PC-3 (cell line): ENCODE measurements around the gene USP2. TPM values are rescaled to one million over a fixed set of nuclear protein-coding genes. Genes with fewer than 3 reads are reported as not detected.

ENCODE experiments used
- ATAC-seq: fragments of 200-7000 bp; cut with Tn5 transposase; 2 replicates; pipeline ENCODE4 v1.9.1; 2020; ENCODE audit warnings: mild to moderate bottlenecking, moderate library complexity
- BruUV-seq: library from RNA; stranded (reverse); fragments of 400-500 nt; replicated peaks from 2 replicates; lab custom pipeline; 2021; lab: Mats Ljungman, UMichigan
- CTCF ChIA-PET: fragments of 300-600 bp; sonication (Branson Sonifier 250); formaldehyde crosslinking; loops from one replicate; lab custom pipeline; 2022; ENCODE audit warnings: antibody characterized with exemption; lab: Charles Lee
- POLR2A ChIA-PET: fragments of 300-600 bp; sonication (Branson Sonifier 250); formaldehyde crosslinking; loops from one replicate; lab custom pipeline; 2022; ENCODE audit warnings: antibody characterized with exemption; ENCODE audit not compliant: unreplicated experiment; lab: Charles Lee
- DNase-seq: peaks from one replicate; pipeline ENCODE4 v3.0.0-alpha.2; 2015
- H2AFZ ChIP-seq: fragments of 300-600 bp; sonication (generic); 2 replicates; pipeline ENCODE4 v1.6.0; 2016; ENCODE audit warnings: antibody characterized with exemption, low read length
- H3F3A ChIP-seq: fragments of 300-600 bp; sonication (generic); one replicate; pipeline ENCODE4 v1.6.0; 2017; ENCODE audit warnings: antibody characterized with exemption, low read length, control low read depth, mild to moderate bottlenecking; ENCODE audit not compliant: unreplicated experiment
- H3K27ac ChIP-seq: fragments of 300-600 bp; sonication (generic); 2 replicates; pipeline ENCODE4 v1.5.1; 2016; ENCODE audit warnings: mild to moderate bottlenecking, low read length
- H3K27me3 ChIP-seq: fragments of 300-600 bp; sonication (generic); 2 replicates; pipeline ENCODE4 v1.6.1; 2016; ENCODE audit warnings: low read length, mixed read lengths
- H3K36me3 ChIP-seq: fragments of 300-600 bp; sonication (generic); 2 replicates; pipeline ENCODE4 v1.6.1; 2016; ENCODE audit warnings: low read depth, mixed run types, low read length, mixed read lengths
- H3K4me1 ChIP-seq: fragments of 300-600 bp; sonication (generic); 2 replicates; pipeline ENCODE4 v1.5.1; 2016; ENCODE audit warnings: low read length; ENCODE audit not compliant: insufficient read depth
- H3K4me2 ChIP-seq: fragments of 300-600 bp; sonication (generic); 2 replicates; pipeline ENCODE4 v1.6.0; 2016; ENCODE audit warnings: low read length
- H3K4me3 ChIP-seq: fragments of 300-600 bp; sonication (generic); 2 replicates; pipeline ENCODE4 v1.5.1; 2016; ENCODE audit warnings: mild to moderate bottlenecking, low read length, mixed read lengths
- H3K79me2 ChIP-seq: fragments of 300-600 bp; sonication (generic); 2 replicates; pipeline ENCODE4 v1.6.1; 2017; ENCODE audit warnings: low read length, mixed read lengths
- H3K9ac ChIP-seq: fragments of 300-600 bp; sonication (generic); 2 replicates; pipeline ENCODE4 v1.6.0; 2016; ENCODE audit warnings: mild to moderate bottlenecking, low read length
- H3K9me2 ChIP-seq: fragments of 300-600 bp; sonication (generic); replicated peaks from 2 replicates; pipeline ENCODE4 v1.6.1; 2016; ENCODE audit warnings: mixed run types, low read length, mixed read lengths
- H3K9me3 ChIP-seq: fragments of 300-600 bp; sonication (generic); 2 replicates; pipeline ENCODE4 v1.6.1; 2016; ENCODE audit warnings: low read length, mixed read lengths
- H4K20me1 ChIP-seq: fragments of 300-600 bp; sonication (generic); 2 replicates; pipeline ENCODE4 v1.6.1; 2016; ENCODE audit warnings: low read length, mixed read lengths
- EZH2 ChIP-seq: fragments of 300-600 bp; sonication (generic); IDR thresholded peaks from one replicate; pipeline ENCODE4 v1.6.1; 2017; ENCODE audit warnings: antibody characterized with exemption, mild to moderate bottlenecking, low read length; ENCODE audit not compliant: unreplicated experiment
- EZH2phosphoT487 ChIP-seq: fragments of 300-600 bp; sonication (generic); IDR thresholded peaks from 2 replicates; pipeline ENCODE4 v1.6.1; 2018; ENCODE audit warnings: mild to moderate bottlenecking, antibody characterized with exemption, low read length, borderline replicate concordance
- intact Hi-C: fragments of 100-400 bp; cut with micrococcal nuclease; formaldehyde crosslinking; loops from 2 replicates; pipeline ENCODE4 v1.9.0; 2023
- total RNA-seq: library from RNA; depleted of rRNA; stranded (reverse); fragments of >200 nt; gene quantifications from 2 replicates; pipeline ENCODE4 v1.2.3, GENCODE V29; 2014
- TF ChIP-seq, protein P1 (sequence below): fragments of 300-600 bp; sonication (generic); conservative IDR thresholded peaks from 2 replicates; pipeline ENCODE4 v1.5.1; 2017; ENCODE audit warnings: antibody characterized with exemption, low read depth, mild to moderate bottlenecking, low read length

Gene USP2
- total RNA-seq, 1 experiment from 2014 or later, result 1.8 TPM

DNA sequence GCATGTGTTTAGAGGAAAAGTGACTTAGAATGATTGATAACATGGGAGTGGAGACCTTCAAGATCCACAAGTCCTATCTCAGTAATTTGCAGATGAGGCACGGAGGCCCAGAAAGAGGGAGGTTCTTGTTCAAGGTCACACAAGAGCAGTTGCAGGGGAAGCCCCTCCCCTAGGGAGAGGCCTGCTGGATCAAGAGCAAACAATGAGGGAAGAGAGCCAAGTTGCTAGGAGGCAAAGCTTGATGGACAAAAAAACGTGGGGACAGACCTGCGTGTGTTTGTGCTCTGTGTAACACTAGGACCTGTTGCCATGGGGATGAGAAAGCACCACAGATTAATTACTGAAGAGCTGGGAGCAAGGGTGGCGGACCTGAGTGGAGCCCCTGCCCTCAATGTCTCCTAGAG lies 28.6 kb downstream of the USP2 start:
- BruUV-seq, result no TSS peak
- ChIA-PET CTCF (no interaction called here), POLR2A (interaction anchor here (0.6 kb wide), 1 partner anchor 111 kb away, joined by 5 read pairs; no protein-coding TSS in a partner anchor)
- Histone ChIP-seq H3K9me2 (no peaks in the 10 kb centered on the region), H3F3A (no peaks in the 10 kb centered on the region), H3K9ac (no peak overlapping the region), H3K9me3 (no peaks in the 10 kb centered on the region), H3K4me3 (no peak overlapping the region), H4K20me1 (no peaks in the 10 kb centered on the region), H3K79me2 (no peaks in the 10 kb centered on the region), H3K27ac (no peak overlapping the region), H2AFZ (no peak overlapping the region), H3K4me2 (no peak overlapping the region), H3K27me3 (no peaks in the 10 kb centered on the region), H3K36me3 (no peaks in the 10 kb centered on the region), H3K4me1 (no peaks in the 10 kb centered on the region)
- TF ChIP-seq, protein P1, sequence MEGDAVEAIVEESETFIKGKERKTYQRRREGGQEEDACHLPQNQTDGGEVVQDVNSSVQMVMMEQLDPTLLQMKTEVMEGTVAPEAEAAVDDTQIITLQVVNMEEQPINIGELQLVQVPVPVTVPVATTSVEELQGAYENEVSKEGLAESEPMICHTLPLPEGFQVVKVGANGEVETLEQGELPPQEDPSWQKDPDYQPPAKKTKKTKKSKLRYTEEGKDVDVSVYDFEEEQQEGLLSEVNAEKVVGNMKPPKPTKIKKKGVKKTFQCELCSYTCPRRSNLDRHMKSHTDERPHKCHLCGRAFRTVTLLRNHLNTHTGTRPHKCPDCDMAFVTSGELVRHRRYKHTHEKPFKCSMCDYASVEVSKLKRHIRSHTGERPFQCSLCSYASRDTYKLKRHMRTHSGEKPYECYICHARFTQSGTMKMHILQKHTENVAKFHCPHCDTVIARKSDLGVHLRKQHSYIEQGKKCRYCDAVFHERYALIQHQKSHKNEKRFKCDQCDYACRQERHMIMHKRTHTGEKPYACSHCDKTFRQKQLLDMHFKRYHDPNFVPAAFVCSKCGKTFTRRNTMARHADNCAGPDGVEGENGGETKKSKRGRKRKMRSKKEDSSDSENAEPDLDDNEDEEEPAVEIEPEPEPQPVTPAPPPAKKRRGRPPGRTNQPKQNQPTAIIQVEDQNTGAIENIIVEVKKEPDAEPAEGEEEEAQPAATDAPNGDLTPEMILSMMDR, result no peak
- no peak for TF ChIP-seq EZH2phosphoT487
- no peak for TF ChIP-seq EZH2
- DNase-seq, result peak; percentile 29
- ATAC-seq, result no peak
- intact Hi-C loops, result no loop called here

DNA sequence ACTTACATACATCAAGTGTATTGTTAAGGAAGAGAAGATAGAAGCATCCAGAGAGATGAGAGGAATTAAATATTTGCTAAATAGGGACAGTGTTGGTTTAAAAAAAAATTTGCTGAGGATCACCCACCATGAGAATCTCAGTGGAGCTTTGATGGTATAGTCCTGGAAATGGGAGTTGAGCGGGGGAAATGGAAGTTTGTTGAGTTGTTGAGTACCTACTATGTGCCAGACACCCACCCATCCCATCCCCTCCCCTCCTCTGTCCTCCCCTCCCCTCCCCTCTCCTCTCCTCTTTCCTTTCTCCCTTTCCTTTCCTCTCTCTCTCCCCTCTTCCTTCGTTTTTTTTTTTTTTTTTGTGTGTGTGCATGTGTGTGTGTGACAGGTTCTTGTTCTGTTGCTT lies 30.3 kb downstream of the USP2 start:
- H3K4me3 ChIP-seq, result no peak overlapping the region
- H3K9ac ChIP-seq, result no peak overlapping the region
- no peaks in the 10 kb centered on the region for H3K36me3 ChIP-seq
- ChIA-PET POLR2A (no interaction called here), CTCF (interaction anchor here (0.7 kb wide), 1 partner anchor 26 kb away, joined by 3 read pairs; no protein-coding TSS in a partner anchor)
- H2AFZ ChIP-seq, result no peak overlapping the region
- H4K20me1 ChIP-seq, result no peaks in the 10 kb centered on the region
- H3K9me2 ChIP-seq, result no peaks in the 10 kb centered on the region
- no peaks in the 10 kb centered on the region for H3K79me2 ChIP-seq
- H3K27me3 ChIP-seq, result no peaks in the 10 kb centered on the region
- H3K4me1 ChIP-seq, result no peaks in the 10 kb centered on the region
- no peaks in the 10 kb centered on the region for H3F3A ChIP-seq
- H3K27ac ChIP-seq, result no peak overlapping the region
- no TSS peak for BruUV-seq
- intact Hi-C loops, result no loop called here
- TF ChIP-seq, protein P1, result no peak
- TF ChIP-seq EZH2, result no peak
- no peak for TF ChIP-seq EZH2phosphoT487
- no peak overlapping the region for H3K4me2 ChIP-seq
- no peaks in the 10 kb centered on the region for H3K9me3 ChIP-seq
- DNase-seq (no peak), ATAC-seq (no peak)

DNA sequence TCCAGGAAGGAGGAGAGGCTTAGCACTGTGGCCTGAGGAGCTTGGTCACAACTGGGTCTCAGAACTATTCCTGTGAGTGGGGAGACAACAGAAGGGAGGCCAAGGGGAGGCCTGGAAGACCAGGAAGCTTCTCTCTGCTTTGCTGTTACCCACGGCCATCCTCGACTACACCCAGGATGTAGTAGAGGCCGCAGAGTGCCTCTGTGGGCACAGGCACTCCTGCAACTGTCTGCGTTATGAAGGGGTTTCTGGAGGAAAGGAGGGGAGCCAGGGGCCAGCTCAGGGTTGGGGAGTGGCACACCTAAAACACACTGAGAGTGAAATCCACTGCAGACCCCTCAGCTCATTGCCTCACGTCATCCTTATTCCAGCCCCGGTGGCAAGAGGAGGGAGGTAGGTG lies 31.2 kb downstream of the USP2 start:
- no peak for DNase-seq
- H3F3A ChIP-seq, result no peaks in the 10 kb centered on the region
- H3K4me3 ChIP-seq, result no peak overlapping the region
- ChIA-PET CTCF (no interaction called here), POLR2A (no interaction called here)
- no peaks in the 10 kb centered on the region for H3K27me3 ChIP-seq
- TF ChIP-seq EZH2 (no peak), EZH2phosphoT487 (no peak)
- TF ChIP-seq, protein P1, result no peak
- H2AFZ ChIP-seq, result no peak overlapping the region
- H3K9ac ChIP-seq, result no peak overlapping the region
- no peak for ATAC-seq
- BruUV-seq, result no TSS peak
- H3K9me2 ChIP-seq, result no peaks in the 10 kb centered on the region
- no peaks in the 10 kb centered on the region for H3K4me1 ChIP-seq
- no peaks in the 10 kb centered on the region for H3K36me3 ChIP-seq
- no peak overlapping the region for H3K4me2 ChIP-seq
- H4K20me1 ChIP-seq, result no peaks in the 10 kb centered on the region
- H3K79me2 ChIP-seq, result no peaks in the 10 kb centered on the region
- intact Hi-C loops, result no loop called here
- H3K9me3 ChIP-seq, result no peaks in the 10 kb centered on the region
- no peak overlapping the region for H3K27ac ChIP-seq
